Lower leg skin (tissue), 4 donors: ENCODE data around the gene OR2H1. TPM values are rescaled to one million over a fixed set of nuclear protein-coding genes. Genes with fewer than 3 reads are reported as not detected.

ENCODE experiments used
- DNase-seq, 2 donors: peaks; one replicate each; pipeline ENCODE4 v3.0.0-alpha.2; 2019; ENCODE audit warnings: low spot score in 2 of 2
- H3K4me3 ChIP-seq: fragments of 200-600 bp; sonication (generic); 2 replicates; pipeline ENCODE4 v1.5.1; 2017; ENCODE audit warnings: mild to moderate bottlenecking, low read depth; ENCODE audit not compliant: poor library complexity, severe bottlenecking
- POLR2A ChIP-seq, 2 donors: fragments of 450-650 bp; IDR thresholded peaks; one replicate each; pipeline ENCODE4 v1.6.1; 2016 to 2017; ENCODE audit warnings: antibody characterized with exemption in 2 of 2, mild to moderate bottlenecking in 1 of 2, moderate library complexity in 1 of 2
- WGBS, 2 donors: methylation state at CpG; one replicate each; pipeline ENCODE4 v1.1.5; 2018; 5-methylcytosine and 5-hydroxymethylcytosine counted together
- intact Hi-C: fragments of 100-400 bp; cut with DNase I; formaldehyde crosslinking; loops from one replicate; pipeline ENCODE4 v1.15.0; 2023; ENCODE audit warnings: low total_unique reads
- total RNA-seq, 4 donors: library from RNA; depleted of rRNA; stranded (reverse); fragments of >200 nt; gene quantifications; one replicate each; pipeline ENCODE4 v1.1.0, GENCODE V29; 2016
- TF ChIP-seq, protein P1 (sequence below), 3 donors: fragments of 450-650 bp; IDR thresholded peaks; one replicate each; pipeline ENCODE4 v1.5.1; 2016; ENCODE audit warnings: antibody characterized with exemption in 3 of 3, mild to moderate bottlenecking in 3 of 3, moderate library complexity in 2 of 3

The OR2H1 gene
- total RNA-seq, 4 donors from 2014 or later = not detected

DNA sequence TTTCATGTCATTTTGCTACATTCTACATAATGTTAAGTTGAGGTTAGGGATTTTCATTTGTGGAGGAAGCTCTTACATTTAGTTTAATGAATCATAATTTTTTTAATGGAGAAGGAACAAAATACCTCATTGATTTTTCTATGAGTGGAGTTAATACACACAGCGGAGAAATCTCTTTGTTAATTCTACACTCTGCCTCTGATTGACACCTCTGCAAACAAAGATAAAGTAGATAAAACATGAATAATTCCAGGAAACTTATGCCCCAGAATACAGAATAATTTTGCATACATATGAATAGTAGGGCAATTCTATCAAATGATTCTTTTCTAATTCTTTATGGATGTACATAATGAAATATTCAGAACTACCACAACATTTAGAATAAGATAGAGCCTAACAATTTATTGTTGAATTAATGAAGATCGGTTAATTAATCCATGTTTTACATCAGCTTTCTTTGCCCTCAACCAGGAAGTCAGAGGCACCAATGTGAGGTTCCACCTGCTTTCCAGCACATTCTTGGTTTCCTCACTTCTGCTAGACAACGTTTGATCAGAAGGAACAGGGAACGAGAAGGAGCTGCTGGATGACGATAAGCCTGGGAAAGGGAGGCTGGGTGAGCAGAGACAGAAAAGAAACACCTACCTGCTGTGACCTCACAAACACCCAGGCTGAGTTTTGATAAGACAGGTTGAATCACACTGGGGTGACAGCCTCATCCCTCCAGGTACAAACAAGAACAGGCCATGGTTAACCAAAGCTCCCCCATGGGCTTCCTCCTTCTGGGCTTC, 4.3 kb downstream of the OR2H1 start:
- intact Hi-C loops = no loop called here
- H3K4me3 ChIP-seq = no peak overlapping the region
- WGBS, 2 donors = 76 to 87% methylated on average over 5 of the region's 5 CpGs
- TF ChIP-seq, protein P1, sequence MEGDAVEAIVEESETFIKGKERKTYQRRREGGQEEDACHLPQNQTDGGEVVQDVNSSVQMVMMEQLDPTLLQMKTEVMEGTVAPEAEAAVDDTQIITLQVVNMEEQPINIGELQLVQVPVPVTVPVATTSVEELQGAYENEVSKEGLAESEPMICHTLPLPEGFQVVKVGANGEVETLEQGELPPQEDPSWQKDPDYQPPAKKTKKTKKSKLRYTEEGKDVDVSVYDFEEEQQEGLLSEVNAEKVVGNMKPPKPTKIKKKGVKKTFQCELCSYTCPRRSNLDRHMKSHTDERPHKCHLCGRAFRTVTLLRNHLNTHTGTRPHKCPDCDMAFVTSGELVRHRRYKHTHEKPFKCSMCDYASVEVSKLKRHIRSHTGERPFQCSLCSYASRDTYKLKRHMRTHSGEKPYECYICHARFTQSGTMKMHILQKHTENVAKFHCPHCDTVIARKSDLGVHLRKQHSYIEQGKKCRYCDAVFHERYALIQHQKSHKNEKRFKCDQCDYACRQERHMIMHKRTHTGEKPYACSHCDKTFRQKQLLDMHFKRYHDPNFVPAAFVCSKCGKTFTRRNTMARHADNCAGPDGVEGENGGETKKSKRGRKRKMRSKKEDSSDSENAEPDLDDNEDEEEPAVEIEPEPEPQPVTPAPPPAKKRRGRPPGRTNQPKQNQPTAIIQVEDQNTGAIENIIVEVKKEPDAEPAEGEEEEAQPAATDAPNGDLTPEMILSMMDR (IDR thresholded peaks at IDR 0.05) = no peak
- no peak for TF ChIP-seq POLR2A (IDR thresholded peaks at IDR 0.05)
- DNase-seq = no peak

DNA sequence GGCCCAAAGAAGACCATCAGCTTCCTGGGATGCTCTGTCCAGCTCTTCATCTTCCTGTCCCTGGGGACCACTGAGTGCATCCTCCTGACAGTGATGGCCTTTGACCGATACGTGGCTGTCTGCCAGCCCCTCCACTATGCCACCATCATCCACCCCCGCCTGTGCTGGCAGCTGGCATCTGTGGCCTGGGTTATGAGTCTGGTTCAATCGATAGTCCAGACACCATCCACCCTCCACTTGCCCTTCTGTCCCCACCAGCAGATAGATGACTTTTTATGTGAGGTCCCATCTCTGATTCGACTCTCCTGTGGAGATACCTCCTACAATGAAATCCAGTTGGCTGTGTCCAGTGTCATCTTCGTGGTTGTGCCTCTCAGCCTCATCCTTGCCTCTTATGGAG, 5.1 kb downstream of the OR2H1 start:
- intact Hi-C loops = no loop called here

DNA sequence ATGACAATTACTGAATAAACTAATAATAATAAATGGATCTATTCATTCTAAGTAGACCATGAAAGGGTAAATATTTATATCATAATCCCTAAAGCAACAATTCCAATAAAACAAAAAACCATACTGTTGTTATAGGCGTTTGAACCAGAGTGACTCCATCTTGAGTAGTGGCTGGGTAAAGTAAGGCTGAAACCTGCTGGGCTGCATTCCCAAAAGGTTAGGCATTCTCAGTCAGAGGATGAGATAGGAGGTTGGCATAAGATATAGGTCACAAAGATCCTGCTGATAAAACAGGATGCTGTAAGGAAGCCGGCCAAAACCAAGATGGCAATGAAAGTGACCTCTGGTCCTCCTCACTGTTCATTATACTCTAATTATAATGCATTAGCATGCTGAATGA, 8.3 kb downstream of the OR2H1 start:
- H3K4me3 ChIP-seq = no peak overlapping the region
- 50 to 52% methylated on average over 2 of the region's 2 CpGs for WGBS, 2 donors
- no peak for TF ChIP-seq POLR2A (IDR thresholded peaks at IDR 0.05)
- TF ChIP-seq, protein P1 (IDR thresholded peaks at IDR 0.05) = no peak
- no peak for DNase-seq
- intact Hi-C loops = no loop called here

More for the DNA sequence above, 5.1 kb downstream of the OR2H1 start:
- DNase-seq = no peak
- H3K4me3 ChIP-seq = no peak overlapping the region
- TF ChIP-seq, protein P1 (IDR thresholded peaks at IDR 0.05) = no peak
- TF ChIP-seq POLR2A (IDR thresholded peaks at IDR 0.05) = no peak
- 75 to 87% methylated on average over 6 of the region's 6 CpGs for WGBS, 2 donors

DNA sequence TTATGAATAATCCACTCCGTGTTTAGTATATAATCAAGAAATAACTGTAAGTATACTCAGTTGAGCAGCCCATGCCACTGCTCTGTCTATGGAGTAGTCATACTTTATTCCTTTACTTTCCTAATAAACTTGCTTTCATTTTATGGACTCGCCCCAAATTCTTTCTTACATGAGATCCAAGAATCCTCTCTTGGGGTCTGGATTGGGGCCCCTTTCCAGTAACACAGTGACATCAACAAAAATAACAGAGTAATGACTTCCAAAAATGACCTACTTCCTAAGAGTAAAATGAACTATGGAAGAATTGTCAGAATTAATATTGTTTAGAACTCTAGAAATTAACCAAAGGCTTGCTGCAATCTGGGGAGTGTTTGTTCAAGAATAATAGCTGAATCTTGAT, 8.8 kb downstream of the OR2H1 start:
- TF ChIP-seq, protein P1 (IDR thresholded peaks at IDR 0.05) = no peak
- no peak for TF ChIP-seq POLR2A (IDR thresholded peaks at IDR 0.05)
- no peak for DNase-seq
- intact Hi-C loops = no loop called here
- H3K4me3 ChIP-seq = no peak overlapping the region
- 88 to 89% methylated on average over 2 of the region's 2 CpGs for WGBS, 2 donors

DNA sequence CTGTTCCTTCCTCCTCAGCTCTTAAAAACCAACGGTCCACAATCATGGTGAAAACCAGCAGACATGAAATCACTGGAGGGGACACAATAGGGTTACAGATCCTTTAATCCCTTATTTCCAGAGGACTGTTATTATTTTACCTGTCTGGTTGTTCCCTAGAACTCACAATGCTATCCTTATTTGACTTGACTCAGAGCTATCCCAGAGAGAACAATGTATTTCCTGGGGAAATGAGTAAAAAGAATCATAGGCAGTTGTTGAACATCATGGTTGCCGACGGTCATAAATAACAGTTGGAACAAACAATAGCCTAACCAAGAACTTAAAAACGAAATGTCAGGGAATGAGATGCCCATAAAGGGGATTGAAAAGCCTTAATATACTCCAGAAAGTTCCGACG, 9.3 kb downstream of the OR2H1 start:
- DNase-seq = no peak
- H3K4me3 ChIP-seq = no peak overlapping the region
- 49 to 62% methylated on average over 6 of the region's 6 CpGs for WGBS, 2 donors
- TF ChIP-seq, protein P1 (IDR thresholded peaks at IDR 0.05) = no peak
- no peak for TF ChIP-seq POLR2A (IDR thresholded peaks at IDR 0.05)
- intact Hi-C loops = no loop called here

DNA sequence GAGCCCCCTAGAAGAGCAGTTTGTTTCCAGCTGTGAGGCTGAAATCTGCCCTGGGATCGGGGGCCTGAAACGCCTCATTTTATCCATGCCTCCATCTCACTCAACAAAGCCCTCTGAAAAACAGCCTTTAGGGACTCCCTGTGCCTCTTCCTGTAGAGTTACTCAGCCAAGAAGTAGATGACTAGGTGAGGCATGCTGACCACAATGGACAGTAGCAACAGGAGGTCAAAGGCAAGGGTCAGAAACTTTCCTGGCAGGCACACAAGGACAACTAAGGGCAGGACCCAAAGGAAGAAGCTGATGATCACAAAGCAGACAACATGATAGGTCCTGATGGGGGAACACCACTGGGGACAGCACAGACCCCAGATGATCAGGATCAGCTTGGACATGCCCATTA, 18.0 kb downstream of the OR2H1 start:
- no peak overlapping the region for H3K4me3 ChIP-seq
- no peak for DNase-seq
- TF ChIP-seq, protein P1 (IDR thresholded peaks at IDR 0.05) = no peak
- no peak for TF ChIP-seq POLR2A (IDR thresholded peaks at IDR 0.05)
- intact Hi-C loops = no loop called here
- 63 to 74% methylated on average over 2 of the region's 2 CpGs for WGBS, 2 donors
